Activated CD8-positive, alpha-beta T cell treated with anti-CD3 and anti-CD28 coated beads for 36 hours (primary cell): ENCODE measurements around the gene XRRA1. TPM values are rescaled to one million over a fixed set of nuclear protein-coding genes. Genes with fewer than 3 reads are reported as not detected.
"Not testable (repeated sequence)": the region's sequence is repeated elsewhere in the genome, so short reads cannot be mapped to it uniquely, and the experiment has no call there.

Source experiments
- ATAC-seq: fragments of 200-7000 bp; cut with Tn5 transposase; one replicate; pipeline ENCODE4 v1.10.0; 2021; ENCODE audit warnings: mild to moderate bottlenecking, moderate library complexity
- CTCF ChIA-PET: fragments of 350-600 bp; sonication (Branson Sonifier 250); formaldehyde crosslinking; loops from one replicate; lab custom pipeline; 2021; ENCODE audit warnings: antibody characterized with exemption; lab: Charles Lee
- POLR2A ChIA-PET: fragments of 350-600 bp; sonication (Branson Sonifier 250); formaldehyde crosslinking; loops from one replicate; lab custom pipeline; 2021; ENCODE audit warnings: antibody characterized with exemption; lab: Charles Lee
- DNase-seq: peaks from one replicate; pipeline ENCODE4 v3.0.0-alpha.2; 2020
- H3K27ac Mint-ChIP-seq: one replicate; pipeline ENCODE4 v1.8.0; 2021; ENCODE audit warnings: mild to moderate bottlenecking, mixed read lengths
- H3K27me3 Mint-ChIP-seq: one replicate; pipeline ENCODE4 v1.8.0; 2021; ENCODE audit warnings: mixed read lengths
- H3K36me3 Mint-ChIP-seq: one replicate; pipeline ENCODE4 v1.8.0; 2021; ENCODE audit warnings: low read depth, mixed read lengths
- H3K4me1 Mint-ChIP-seq: one replicate; pipeline ENCODE4 v1.8.0; 2021; ENCODE audit warnings: low read depth, mixed read lengths
- H3K4me3 Mint-ChIP-seq: one replicate; pipeline ENCODE4 v1.8.0; 2021; ENCODE audit warnings: mild to moderate bottlenecking, moderate library complexity, mixed read lengths
- H3K9me3 Mint-ChIP-seq: one replicate; pipeline ENCODE4 v1.8.0; 2021; ENCODE audit warnings: mixed read lengths
- intact Hi-C: fragments of 100-400 bp; cut with micrococcal nuclease; formaldehyde crosslinking; loops from one replicate; pipeline ENCODE4 v1.10.0; 2022
- total RNA-seq, 2 experiments: library from RNA; stranded (reverse); gene quantifications; one replicate each; pipeline ENCODE4 v1.2.3, GENCODE V29; 2021
- TF ChIP-seq, protein P1 (sequence below): fragments of 200-600 bp; IDR thresholded peaks from one replicate; pipeline ENCODE4 v1.8.0; 2022; ENCODE audit warnings: antibody characterized with exemption, mild to moderate bottlenecking

Gene XRRA1
- 10 to 100 TPM; 19.0 to 19.3 TPM for total RNA-seq

- Mint-ChIP-seq H3K9me3 (no peaks in the 10 kb centered on the region), H3K36me3 (peaks cover 39% of the 10 kb centered on the region), H3K27me3 (no peaks in the 10 kb centered on the region), H3K27ac (peak within 1 kb of the TSS; percentile 95), H3K4me3 (peak within 1 kb of the TSS; percentile 99), H3K4me1 (peaks cover 46% of the 10 kb centered on the region)
- CTCF ChIA-PET: interaction anchor here (0.7 to 3.8 kb wide), 6 partner anchors 10 to 299 kb away, joined by 3 to 17 read pairs (median 3); no protein-coding TSS in a partner anchor
- DNase-seq: peak; percentile 100
- POLR2A ChIA-PET: interaction anchor here (0.8 to 1.4 kb wide), 7 partner anchors 9 to 66 kb away, joined by 3 to 6 read pairs (median 5); partner anchors contain the start of gene NEU3
- ATAC-seq: peak; percentile 98
- TF ChIP-seq, protein P1, sequence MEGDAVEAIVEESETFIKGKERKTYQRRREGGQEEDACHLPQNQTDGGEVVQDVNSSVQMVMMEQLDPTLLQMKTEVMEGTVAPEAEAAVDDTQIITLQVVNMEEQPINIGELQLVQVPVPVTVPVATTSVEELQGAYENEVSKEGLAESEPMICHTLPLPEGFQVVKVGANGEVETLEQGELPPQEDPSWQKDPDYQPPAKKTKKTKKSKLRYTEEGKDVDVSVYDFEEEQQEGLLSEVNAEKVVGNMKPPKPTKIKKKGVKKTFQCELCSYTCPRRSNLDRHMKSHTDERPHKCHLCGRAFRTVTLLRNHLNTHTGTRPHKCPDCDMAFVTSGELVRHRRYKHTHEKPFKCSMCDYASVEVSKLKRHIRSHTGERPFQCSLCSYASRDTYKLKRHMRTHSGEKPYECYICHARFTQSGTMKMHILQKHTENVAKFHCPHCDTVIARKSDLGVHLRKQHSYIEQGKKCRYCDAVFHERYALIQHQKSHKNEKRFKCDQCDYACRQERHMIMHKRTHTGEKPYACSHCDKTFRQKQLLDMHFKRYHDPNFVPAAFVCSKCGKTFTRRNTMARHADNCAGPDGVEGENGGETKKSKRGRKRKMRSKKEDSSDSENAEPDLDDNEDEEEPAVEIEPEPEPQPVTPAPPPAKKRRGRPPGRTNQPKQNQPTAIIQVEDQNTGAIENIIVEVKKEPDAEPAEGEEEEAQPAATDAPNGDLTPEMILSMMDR: no peak
- intact Hi-C loops: no loop called here
Observed at GRCh38 chr11:74948898-74949752, at the start of gene XRRA1, which contains the start of gene SPCS2. Gene XRRA1, minus strand, starts transcription at chr11:74949091. Its CDS starts 8,213 bp downstream, at chr11:74940878. Gene SPCS2, plus strand, starts transcription at chr11:74949266. Its CDS starts 20 bp downstream, at chr11:74949286.

DNA sequence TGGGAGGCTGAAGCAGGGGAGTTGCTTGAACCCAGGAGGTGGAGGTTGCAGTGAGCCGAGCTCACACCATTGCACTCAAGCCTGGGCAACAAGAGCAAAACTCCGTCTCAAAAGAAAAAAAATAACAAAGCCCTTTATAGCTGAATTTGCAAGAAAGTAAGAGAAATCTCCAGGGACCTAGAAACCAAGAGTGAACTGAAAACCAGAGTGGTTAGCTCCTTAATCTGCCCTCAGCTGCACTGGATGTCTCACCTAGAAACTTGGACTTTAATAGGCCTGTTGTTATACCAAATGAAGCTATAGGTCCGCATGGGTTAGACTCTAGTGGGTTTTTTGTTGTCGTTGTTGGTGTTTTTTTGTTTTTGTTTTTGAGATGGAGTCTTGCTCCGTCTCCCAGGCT lies 44.0 kb upstream of the XRRA1 start:
- ATAC-seq (no peak), DNase-seq (no peak)
- peaks cover 23% of the 10 kb centered on the region for H3K36me3 Mint-ChIP-seq
- no peak overlapping the region for H3K4me3 Mint-ChIP-seq
- H3K27me3 Mint-ChIP-seq: no peaks in the 10 kb centered on the region
- CTCF ChIA-PET: interaction anchor here (0.6 to 1.0 kb wide), 3 partner anchors 17 to 150 kb away, joined by 3 to 4 read pairs (median 3); no protein-coding TSS in a partner anchor
- H3K27ac Mint-ChIP-seq: no peak overlapping the region
- POLR2A ChIA-PET: no interaction called here
- H3K4me1 Mint-ChIP-seq: peaks cover 27% of the 10 kb centered on the region
- H3K9me3 Mint-ChIP-seq: no peaks in the 10 kb centered on the region
- intact Hi-C loops: no loop called here
- TF ChIP-seq, protein P1: no peak

- H3K27me3 Mint-ChIP-seq: no peaks in the 10 kb centered on the region
- ATAC-seq (no peak), DNase-seq (no peak)
- no peak overlapping the region for H3K4me3 Mint-ChIP-seq
- ChIA-PET CTCF (no interaction called here), POLR2A (no interaction called here)
- H3K27ac Mint-ChIP-seq: no peak overlapping the region
- peaks cover 18% of the 10 kb centered on the region for H3K36me3 Mint-ChIP-seq
- TF ChIP-seq, protein P1: no peak
- H3K9me3 Mint-ChIP-seq: no peaks in the 10 kb centered on the region
- H3K4me1 Mint-ChIP-seq: peaks cover 27% of the 10 kb centered on the region
- intact Hi-C loops: no loop called here
Observed at GRCh38 chr11:74990941-74991340, 42.0 kb upstream of the XRRA1 start.

DNA sequence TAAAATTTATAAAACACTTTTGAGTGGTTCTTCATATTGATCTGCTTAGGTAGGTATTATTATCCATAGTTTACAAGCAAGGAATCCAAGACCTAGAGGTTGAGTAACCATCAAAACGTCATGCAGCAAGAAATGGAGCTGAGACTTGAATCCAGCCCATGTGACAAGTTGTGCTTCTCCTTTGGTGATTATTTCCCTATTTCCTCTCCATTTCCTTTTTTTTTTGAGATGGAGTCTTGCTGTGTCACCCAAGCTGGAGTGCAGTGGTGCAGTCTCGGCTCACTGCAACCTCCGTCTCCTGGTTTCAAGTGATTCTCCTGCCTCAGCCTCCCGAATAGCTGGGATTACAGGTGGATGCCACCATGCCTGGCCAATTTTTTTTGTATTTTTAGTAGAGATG lies 41.3 kb upstream of the XRRA1 start:
- peaks cover 17% of the 10 kb centered on the region for H3K36me3 Mint-ChIP-seq
- intact Hi-C loops, H3K27ac Mint-ChIP-seq, DNase-seq, H3K9me3 Mint-ChIP-seq, ATAC-seq, H3K27me3 Mint-ChIP-seq: not testable (repeated sequence)
- CTCF ChIA-PET: interaction anchor here (1.0 to 2.5 kb wide), 4 partner anchors 33 to 150 kb away, joined by 3 to 9 read pairs (median 4); no protein-coding TSS in a partner anchor
- H3K4me3 Mint-ChIP-seq: peak overlapping the region; percentile 94
- POLR2A ChIA-PET: interaction anchor here (0.6 to 2.0 kb wide), 5 partner anchors 10 to 365 kb away, joined by 3 to 7 read pairs (median 4); partner anchors contain the start of gene XRRA1
- peaks cover 27% of the 10 kb centered on the region for H3K4me1 Mint-ChIP-seq

DNA sequence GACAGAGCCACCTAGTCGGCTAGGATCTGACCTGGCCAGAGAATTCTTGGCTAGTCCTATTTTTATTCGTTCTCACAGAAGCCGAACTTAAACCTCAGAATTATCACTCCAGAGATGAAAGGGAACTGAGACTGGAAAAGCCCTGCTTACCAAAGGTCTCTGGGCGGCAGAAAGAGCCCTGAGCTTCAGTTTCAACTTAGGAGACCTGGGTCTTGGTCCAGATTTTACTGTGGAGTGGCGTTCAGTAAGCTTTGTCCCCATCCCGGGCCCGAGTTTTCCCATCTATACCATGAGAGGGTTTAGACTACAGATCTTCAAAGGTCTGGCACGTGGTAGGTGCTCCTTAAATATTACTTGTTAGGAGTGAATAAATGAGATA lies 40.4 kb upstream of the XRRA1 start:
- ChIA-PET POLR2A (interaction anchor here (0.5 to 2.0 kb wide), 12 partner anchors 10 to 920 kb away, joined by 3 to 7 read pairs (median 4); partner anchors contain the start of gene XRRA1), CTCF (interaction anchor here (0.9 to 2.5 kb wide), 9 partner anchors 34 to 259 kb away, joined by 3 to 9 read pairs (median 3); no protein-coding TSS in a partner anchor)
- Mint-ChIP-seq H3K9me3 (no peaks in the 10 kb centered on the region), H3K4me3 (peak overlapping the region; percentile 94), H3K27me3 (no peaks in the 10 kb centered on the region), H3K4me1 (peaks cover 27% of the 10 kb centered on the region), H3K36me3 (peaks cover 8% of the 10 kb centered on the region), H3K27ac (peak overlapping the region; percentile 83)
- peak; percentile 8 for DNase-seq
- TF ChIP-seq, protein P1: no peak
- intact Hi-C loops: no loop called here
- no peak for ATAC-seq
